ENCODE results near the gene CAMTA1. TPM values are rescaled to one million over a fixed set of nuclear protein-coding genes. Genes with fewer than 3 reads are reported as not detected.

The CAMTA1 gene
- total RNA-seq, 1 experiment from 2014 or later: 82.2 TPM

DNA sequence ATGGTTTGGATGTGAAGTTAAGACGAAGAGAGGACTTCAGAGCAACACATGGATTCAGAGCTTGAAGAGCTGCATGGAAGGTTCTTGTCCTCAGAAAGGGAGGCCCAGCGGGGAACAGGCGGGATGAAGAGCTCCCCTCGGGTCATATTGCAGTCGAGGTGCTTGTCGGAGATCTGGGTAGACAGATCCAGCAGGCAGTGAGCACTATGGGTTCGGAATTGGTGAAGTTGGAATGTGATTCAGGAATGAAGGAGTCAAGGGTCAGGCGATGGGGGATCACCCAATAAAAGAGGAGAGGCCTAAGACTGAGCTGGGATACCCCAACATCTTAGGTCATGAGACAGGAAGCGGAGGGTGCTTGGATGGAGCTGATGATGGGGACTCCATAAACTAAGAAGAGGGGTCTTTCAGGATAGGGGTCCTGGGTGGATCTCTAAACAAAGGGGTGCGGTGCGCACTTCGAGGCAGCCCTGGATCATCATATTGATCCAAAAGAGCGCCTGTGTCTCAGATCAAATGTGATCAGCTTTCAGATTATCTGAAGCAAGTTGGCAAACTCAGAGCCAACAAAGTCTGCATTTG lies 809.6 kb downstream of the CAMTA1 start:
- BruUV-seq (replicated peaks): no TSS peak
- no peaks in the 10 kb centered on the region for H3K27me3 ChIP-seq (ENCODE audit: control insufficient read depth, insufficient read depth, low read length)

GRCh38 chr1:7595336-7595735 lies 810.1 kb downstream of the CAMTA1 start:
- intact Hi-C loops (cut with micrococcal nuclease; ENCODE audit: unreplicated experiment) (no loop called here), in situ Hi-C loops (cut with HindIII; ENCODE audit: low pct_unique_long_range_greater_than_20kb, low sequenced_read_pairs) (no loop called here)
- Histone ChIP-seq H3K9me3 (ENCODE audit: control insufficient read depth, insufficient read depth, low read depth, low read length) (no peaks in the 10 kb centered on the region), H3K36me3 (ENCODE audit: control insufficient read depth, insufficient read depth, low read length) (no peaks in the 10 kb centered on the region), H3K4me1 (ENCODE audit: control insufficient read depth, insufficient read depth, low read length) (no peaks in the 10 kb centered on the region), H3K27me3 (ENCODE audit: control insufficient read depth, insufficient read depth, low read length) (no peaks in the 10 kb centered on the region), H3K27ac (ENCODE audit: low read length) (no peak overlapping the region), H3K4me3 (ENCODE audit: low read depth in 2 of 2, low read length in 2 of 2) (no peak overlapping the region)
- DNase-seq (ENCODE audit: low read depth, low spot score): no peak
- CTCF ChIA-PET: no interaction called here
- TF ChIP-seq TCF7L2 (IDR thresholded peaks at IDR 0.05; ENCODE audit: low read depth, low read length) (no peak), REST (IDR thresholded peaks at IDR 0.05; ENCODE audit: insufficient read depth in 1 of 2, low read depth in 2 of 2, low read length in 1 of 2) (peak; percentile 72 to 80)
- no peak for ATAC-seq
- no TSS peak for BruUV-seq (replicated peaks)
- POLR2A ChIA-PET: no interaction called here

More for the DNA sequence above, 809.6 kb downstream of the CAMTA1 start:
- in situ Hi-C loops (cut with HindIII; ENCODE audit: low pct_unique_long_range_greater_than_20kb, low sequenced_read_pairs) (no loop called here), intact Hi-C loops (cut with micrococcal nuclease; ENCODE audit: unreplicated experiment) (no loop called here)
- Histone ChIP-seq H3K4me1 (ENCODE audit: control insufficient read depth, insufficient read depth, low read length) (no peaks in the 10 kb centered on the region), H3K27ac (ENCODE audit: low read length) (no peak overlapping the region), H3K9me3 (ENCODE audit: control insufficient read depth, insufficient read depth, low read depth, low read length) (no peaks in the 10 kb centered on the region), H3K4me3 (ENCODE audit: low read depth in 2 of 2, low read length in 2 of 2) (no peak overlapping the region), H3K36me3 (ENCODE audit: control insufficient read depth, insufficient read depth, low read length) (no peaks in the 10 kb centered on the region)
- ChIA-PET POLR2A (no interaction called here), CTCF (no interaction called here)
- no peak for TF ChIP-seq POLR2AphosphoS5 (IDR thresholded peaks at IDR 0.05; ENCODE audit: low read depth, low read length)
- no peak for TF ChIP-seq SIN3A (IDR thresholded peaks at IDR 0.05; ENCODE audit: borderline replicate concordance, insufficient read depth, low read depth, low read length)
- no peak for TF ChIP-seq REST (IDR thresholded peaks at IDR 0.05; ENCODE audit: insufficient read depth in 1 of 2, low read depth in 2 of 2, low read length in 1 of 2)
- no peak for TF ChIP-seq CTCF (IDR thresholded peaks at IDR 0.05)
- TF ChIP-seq TCF7L2 (IDR thresholded peaks at IDR 0.05; ENCODE audit: low read depth, low read length): no peak
- ATAC-seq (no peak), DNase-seq (ENCODE audit: low read depth, low spot score) (no peak)
